NT2/D1 (cell line): Measurements from ENCODE around the gene SMOC2.

Experiments
- YY1 ChIP-seq: IDR thresholded peaks from 2 replicates; pipeline ENCODE4 v1.6.1; 2011; ENCODE audit not compliant: insufficient read length, insufficient read depth
- ZNF274 ChIP-seq: IDR thresholded peaks from 2 replicates; pipeline ENCODE4 v1.6.1; 2011; ENCODE audit warnings: mild to moderate bottlenecking, low read depth, low read length

GRCh38 chr6:168448243-168448855 is 7.4 kb downstream of the SMOC2 start:
- TF ChIP-seq ZNF274 (no peak), YY1 (no peak)
